ENCODE data around the gene TMPRSS11E. TPM values are rescaled to one million over a fixed set of nuclear protein-coding genes. Genes with fewer than 3 reads are reported as not detected.

TMPRSS11E gene
- total RNA-seq, 1 experiment from 2014 or later = 2.3 TPM

DNA sequence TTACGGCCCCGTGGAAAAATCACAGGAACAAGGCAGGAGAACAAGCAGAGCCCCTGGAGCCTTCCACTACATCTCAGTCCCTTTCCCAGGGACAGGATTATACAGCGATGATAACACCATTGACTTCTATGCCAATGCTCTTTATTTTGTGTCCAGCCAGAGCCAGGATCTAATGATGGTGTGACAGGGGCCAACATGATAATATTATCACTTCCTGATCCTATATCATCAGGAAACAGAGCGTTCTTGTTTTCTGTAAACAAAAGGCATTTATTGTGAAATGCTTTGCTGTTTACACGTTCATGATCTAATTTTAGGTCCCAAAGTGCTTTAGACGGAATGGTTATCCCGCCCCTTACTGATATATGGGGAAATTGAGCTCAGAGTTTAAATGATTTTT lies 12.8 kb downstream of the TMPRSS11E start:
- Histone ChIP-seq H3K9me3 (ENCODE audit: control insufficient read depth, low read depth, low read length) (no peaks in the 10 kb centered on the region), H3T11ph (ENCODE audit: low read length) (no peak overlapping the region), H3K14ac (ENCODE audit: insufficient read depth, low read length) (no peak overlapping the region), H2AK5ac (ENCODE audit: insufficient read length, low read length) (no peak overlapping the region), H2BK20ac (ENCODE audit: low read depth, low read length, poor library complexity, severe bottlenecking) (no peak overlapping the region), H4K5ac (ENCODE audit: insufficient read length, low read depth, low read length) (no peak overlapping the region), H4K91ac (ENCODE audit: insufficient read length, low read depth, low read length) (no peak overlapping the region), H2AFZ (ENCODE audit: low read length) (no peak overlapping the region), H3K56ac (ENCODE audit: insufficient read length, low read depth, low read length) (no peak overlapping the region), H3K23me2 (ENCODE audit: insufficient read length, low read depth, low read length, poor library complexity, severe bottlenecking) (no peaks in the 10 kb centered on the region), H3K18ac (ENCODE audit: insufficient read length, low read depth, low read length) (no peak overlapping the region), H4K20me1 (ENCODE audit: control insufficient read depth, insufficient read depth, insufficient read length) (no peaks in the 10 kb centered on the region), H3K27me3 (ENCODE audit: insufficient read depth, low read length) (no peaks in the 10 kb centered on the region), H2BK5ac (ENCODE audit: insufficient read length, low read length) (no peak overlapping the region), H2BK120ac (ENCODE audit: low read depth, low read length, poor library complexity, severe bottlenecking) (no peak overlapping the region), H3K4me2 (ENCODE audit: insufficient read depth, insufficient read length, low read length) (no peak overlapping the region), H2BK15ac (ENCODE audit: low read depth, low read length) (no peak overlapping the region), H3K79me1 (ENCODE audit: insufficient read depth, low read depth, low read length, poor library complexity, severe bottlenecking) (no peaks in the 10 kb centered on the region), H3K4ac (ENCODE audit: low read depth, low read length) (no peak overlapping the region), H4K8ac (replicated peaks; ENCODE audit: insufficient read length, low read depth, low read length) (no peak overlapping the region), H3K9ac (ENCODE audit: extremely low read depth, insufficient read length, low read length) (no peak overlapping the region), H2BK12ac (ENCODE audit: insufficient read length, low read depth, low read length) (no peak overlapping the region), H3K23ac (ENCODE audit: insufficient read length, low read depth, low read length) (no peak overlapping the region), H3K79me2 (ENCODE audit: insufficient read depth, low read length) (no peaks in the 10 kb centered on the region), H3K27ac (ENCODE audit: insufficient read length, low read depth, low read length) (no peak overlapping the region), H3K4me1 (ENCODE audit: insufficient read depth, low read length) (no peaks in the 10 kb centered on the region)
- no peak overlapping the region for H3K4me3 Mint-ChIP-seq
- H3K27ac Mint-ChIP-seq = no peak overlapping the region
- DNase-seq = no peak
- WGBS (ENCODE audit: extremely low coverage, insufficient read length, low lambda C conversion rate) = no CpG with 5 or more reads among the region's 7 CpGs
- peaks cover 10 to 38% of the 10 kb centered on the region in 2 experiments for H3K4me1 Mint-ChIP-seq
- H3K36me3 Mint-ChIP-seq (ENCODE audit: insufficient read depth in 1 of 3, low read depth in 3 of 3) = peaks cover 0 to 2% (median 0%) of the 10 kb centered on the region in 3 experiments; a peak in 1 of 7 replicates
- H3K27me3 Mint-ChIP-seq (ENCODE audit: low read depth) = no peaks in the 10 kb centered on the region
- TF ChIP-seq CTCF (conservative IDR thresholded peaks at IDR 0.05) = no peak
- no peaks in the 10 kb centered on the region for H3K9me3 Mint-ChIP-seq

All from H9 (cell line).